Astrocyte (in vitro differentiated cells and primary cell): ENCODE data around the gene HYPK. TPM values are rescaled to one million over a fixed set of nuclear protein-coding genes. Genes with fewer than 3 reads are reported as not detected.

ENCODE experiments used
- DNase-seq: peaks from one replicate; pipeline ENCODE4 v3.0.0-alpha.2; 2010; ENCODE audit warnings: low read depth
- FAIRE-seq: peaks from 2 replicates; lab custom pipeline; 2011; peaks lifted over from hg19 to GRCh38; lab: Jason Lieb, UNC
- H2AFZ ChIP-seq: 2 replicates; pipeline ENCODE4 v1.6.0; 2012; ENCODE audit warnings: low read depth, low read length, inconsistent platforms
- H3K27ac ChIP-seq: 2 replicates; pipeline ENCODE4 v1.5.1; 2011; ENCODE audit warnings: low read depth, low read length, inconsistent platforms
- H3K27me3 ChIP-seq: 2 replicates; pipeline ENCODE4 v1.6.0; 2011; ENCODE audit warnings: low read length, inconsistent platforms; ENCODE audit not compliant: insufficient read depth
- H3K36me3 ChIP-seq: 2 replicates; pipeline ENCODE4 v1.5.1; 2011; ENCODE audit warnings: low read length, inconsistent platforms; ENCODE audit not compliant: insufficient read depth
- H3K4me1 ChIP-seq: 2 replicates; pipeline ENCODE4 v1.5.1; 2011; ENCODE audit warnings: low read length, inconsistent platforms; ENCODE audit not compliant: insufficient read depth
- H3K4me2 ChIP-seq: 2 replicates; pipeline ENCODE4 v1.6.0; 2012; ENCODE audit warnings: low read length, inconsistent platforms
- H3K4me3 ChIP-seq: 2 replicates; pipeline ENCODE4 v1.5.1; 2011; ENCODE audit warnings: low read depth, mild to moderate bottlenecking, low read length, inconsistent platforms; ENCODE audit not compliant: insufficient read depth
- H3K79me2 ChIP-seq: 2 replicates; pipeline ENCODE4 v1.6.0; 2012; ENCODE audit warnings: mild to moderate bottlenecking, low read length, inconsistent platforms; ENCODE audit not compliant: insufficient read depth
- H3K9ac ChIP-seq: 2 replicates; pipeline ENCODE4 v1.6.0; 2012; ENCODE audit warnings: mild to moderate bottlenecking, low read length, inconsistent platforms
- H3K9me3 ChIP-seq: 2 replicates; pipeline ENCODE4 v1.5.1; 2012; ENCODE audit warnings: low read depth, mild to moderate bottlenecking, low read length, inconsistent platforms; ENCODE audit not compliant: insufficient read depth
- H4K20me1 ChIP-seq: 2 replicates; pipeline ENCODE4 v1.6.0; 2012; ENCODE audit warnings: low read length, inconsistent platforms; ENCODE audit not compliant: insufficient read depth
- H3K27ac Mint-ChIP-seq: one replicate; pipeline ENCODE4 v1.8.0; 2021; ENCODE audit warnings: mild to moderate bottlenecking, mixed read lengths; ENCODE audit not compliant: unreplicated experiment
- H3K27me3 Mint-ChIP-seq: one replicate; pipeline ENCODE4 v1.8.0; 2021; ENCODE audit warnings: low read depth, mixed read lengths; ENCODE audit not compliant: unreplicated experiment
- H3K36me3 Mint-ChIP-seq: one replicate; pipeline ENCODE4 v1.8.0; 2021; ENCODE audit warnings: low read depth, mixed read lengths; ENCODE audit not compliant: unreplicated experiment
- H3K4me1 Mint-ChIP-seq: one replicate; pipeline ENCODE4 v1.8.0; 2021; ENCODE audit warnings: low read depth, mixed read lengths; ENCODE audit not compliant: unreplicated experiment
- H3K4me3 Mint-ChIP-seq: one replicate; pipeline ENCODE4 v1.8.0; 2021; ENCODE audit warnings: mild to moderate bottlenecking, moderate library complexity, mixed read lengths; ENCODE audit not compliant: unreplicated experiment
- H3K9me3 Mint-ChIP-seq: one replicate; pipeline ENCODE4 v1.8.0; 2021; ENCODE audit warnings: mild to moderate bottlenecking, mixed read lengths; ENCODE audit not compliant: unreplicated experiment
- CTCF ChIP-seq: IDR thresholded peaks from 2 replicates; pipeline ENCODE4 v1.5.1; 2011; ENCODE audit warnings: low read depth, mild to moderate bottlenecking, inconsistent platforms, low read length, moderate library complexity; ENCODE audit not compliant: insufficient read depth
- EZH2 ChIP-seq: IDR thresholded peaks from 2 replicates; pipeline ENCODE4 v1.6.1; 2012; ENCODE audit warnings: mild to moderate bottlenecking, low read length, inconsistent platforms; ENCODE audit not compliant: insufficient read depth
- microRNA-seq: library from miRNA; unstranded; fragments of <30 nt; microRNA quantifications from one replicate; pipeline ENCODE4 v1.2.0, GENCODE V29; 2020
- total RNA-seq: library from RNA; stranded (reverse); gene quantifications from 2 replicates; pipeline ENCODE4 v1.2.1, GENCODE V29; 2021

HYPK gene
- total RNA-seq, 1 donor from 2014 or later, result 15.7 TPM

DNA sequence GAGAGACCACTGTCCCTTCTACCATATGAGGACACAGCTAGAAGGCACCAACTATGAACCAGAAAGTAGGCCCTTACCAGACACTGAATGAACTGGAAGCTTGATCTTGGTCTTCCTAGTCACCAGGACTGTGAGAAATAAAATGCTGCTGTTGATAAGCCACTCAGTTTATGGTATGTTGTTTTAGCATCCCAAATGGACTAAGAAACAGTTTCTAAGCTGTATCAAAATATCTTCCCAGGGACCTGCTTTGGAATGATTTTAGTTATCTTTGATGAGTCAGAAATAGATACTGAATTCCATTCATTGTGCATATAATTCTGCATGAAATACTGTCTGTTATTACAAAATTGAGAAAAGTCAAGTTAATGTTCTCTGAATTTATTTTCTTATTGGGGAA lies 45.0 kb downstream of the HYPK start:
- no peaks in the 10 kb centered on the region for H3K4me1 Mint-ChIP-seq
- Histone ChIP-seq H3K79me2 (no peaks in the 10 kb centered on the region), H3K36me3 (peaks cover 16% of the 10 kb centered on the region), H3K4me2 (no peak overlapping the region), H2AFZ (no peak overlapping the region), H3K9ac (no peak overlapping the region), H3K4me1 (no peaks in the 10 kb centered on the region), H3K9me3 (no peaks in the 10 kb centered on the region), H3K27ac (no peak overlapping the region), H3K4me3 (no peak overlapping the region), H3K27me3 (no peaks in the 10 kb centered on the region), H4K20me1 (no peaks in the 10 kb centered on the region)
- H3K9me3 Mint-ChIP-seq, result no peaks in the 10 kb centered on the region
- TF ChIP-seq CTCF (no peak), EZH2 (no peak)
- FAIRE-seq (no peak), DNase-seq (peak; percentile 3)
- H3K4me3 Mint-ChIP-seq, result no peak overlapping the region
- H3K36me3 Mint-ChIP-seq, result no peaks in the 10 kb centered on the region
- H3K27me3 Mint-ChIP-seq, result no peaks in the 10 kb centered on the region
- H3K27ac Mint-ChIP-seq, result no peak overlapping the region

DNA sequence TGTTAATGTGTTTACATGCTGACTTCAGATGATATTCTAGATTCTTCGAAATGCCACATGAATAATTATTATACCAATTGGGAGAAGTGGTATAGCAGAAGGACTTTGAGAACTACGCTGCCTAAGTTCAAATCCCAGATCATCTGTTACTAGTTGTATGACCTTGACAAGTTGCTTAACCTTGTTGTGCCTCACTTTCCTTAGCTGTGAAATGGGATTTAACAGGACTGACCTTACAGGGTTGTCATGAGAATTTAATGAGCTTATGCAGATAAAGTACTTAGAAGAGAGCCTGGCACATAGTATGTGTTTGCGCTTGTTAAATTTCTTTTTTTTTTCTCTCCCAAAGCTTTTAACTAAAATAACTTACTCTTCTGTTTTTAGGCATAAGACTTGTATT lies 50.9 kb downstream of the HYPK start:
- Mint-ChIP-seq H3K27ac (no peak overlapping the region), H3K9me3 (peaks cover 2% of the 10 kb centered on the region), H3K4me3 (no peak overlapping the region), H3K36me3 (no peaks in the 10 kb centered on the region), H3K4me1 (no peaks in the 10 kb centered on the region), H3K27me3 (no peaks in the 10 kb centered on the region)
- H4K20me1 ChIP-seq, result no peaks in the 10 kb centered on the region
- H3K27ac ChIP-seq, result no peak overlapping the region
- H3K36me3 ChIP-seq, result peaks cover 8% of the 10 kb centered on the region
- H3K79me2 ChIP-seq, result no peaks in the 10 kb centered on the region
- no peaks in the 10 kb centered on the region for H3K4me1 ChIP-seq
- no peak overlapping the region for H3K4me3 ChIP-seq
- no peak overlapping the region for H3K4me2 ChIP-seq
- H3K9me3 ChIP-seq, result no peaks in the 10 kb centered on the region
- no peak for TF ChIP-seq EZH2
- TF ChIP-seq CTCF, result no peak
- H3K9ac ChIP-seq, result no peak overlapping the region
- DNase-seq (no peak), FAIRE-seq (no peak)
- no peaks in the 10 kb centered on the region for H3K27me3 ChIP-seq
- no peak overlapping the region for H2AFZ ChIP-seq

GRCh38 chr15:43852607-43853006 lies 52.2 kb downstream of the HYPK start:
- Mint-ChIP-seq H3K27me3 (no peaks in the 10 kb centered on the region), H3K4me3 (no peak overlapping the region), H3K27ac (no peak overlapping the region), H3K4me1 (no peaks in the 10 kb centered on the region), H3K36me3 (no peaks in the 10 kb centered on the region), H3K9me3 (peaks cover 2% of the 10 kb centered on the region)
- Histone ChIP-seq H3K27me3 (no peaks in the 10 kb centered on the region), H3K9me3 (no peaks in the 10 kb centered on the region), H2AFZ (no peak overlapping the region), H3K9ac (no peak overlapping the region), H3K36me3 (peaks cover 8% of the 10 kb centered on the region), H3K4me2 (no peak overlapping the region), H3K4me1 (no peaks in the 10 kb centered on the region), H4K20me1 (no peaks in the 10 kb centered on the region), H3K27ac (no peak overlapping the region), H3K4me3 (no peak overlapping the region), H3K79me2 (no peaks in the 10 kb centered on the region)
- DNase-seq (no peak), FAIRE-seq (no peak)
- TF ChIP-seq EZH2 (no peak), CTCF (no peak)

Small RNA genes within 50 kb of the gene (microRNA-seq; reads per million reads assigned to microRNA genes)
- gene MIR1282, result not detected

Other genes starting within 250 kb of the HYPK start
- 21.4 and 26.0 TPM in 2 replicates for gene PPIP5K1, start 210.4 kb upstream of the HYPK start, total RNA-seq
- gene CKMT1B, start 206.6 kb upstream of the HYPK start, total RNA-seq, result 0.72 and 0.89 TPM in 2 replicates
- gene STRC, start 181.8 kb upstream of the HYPK start, total RNA-seq, result 0.25 and 0.29 TPM in 2 replicates
- 2.0 and 3.3 TPM in 2 replicates for gene CATSPER2, start 151.8 kb upstream of the HYPK start, total RNA-seq
- 1.2 TPM in 2 replicates for gene CKMT1A, start 106.7 kb upstream of the HYPK start, total RNA-seq
- 777 and 911 TPM in 2 replicates for gene PDIA3, start 54.2 kb upstream of the HYPK start, total RNA-seq
- 3.2 and 3.8 TPM in 2 replicates for gene ELL3, start 23.6 kb upstream of the HYPK start, total RNA-seq
- gene SERF2, start 8.3 kb upstream of the HYPK start, total RNA-seq, result 933 and 945 TPM in 2 replicates
- 0.30 TPM in 1 of 2 replicates, not detected in the other for gene SERINC4, start 379 bp upstream of the HYPK start, total RNA-seq
- 33.1 and 35.2 TPM in 2 replicates for gene MFAP1, start 24.1 kb downstream of the HYPK start, total RNA-seq
- 0.73 and 1.0 TPM in 2 replicates for gene WDR76, start 26.4 kb downstream of the HYPK start, total RNA-seq